ENCODE data around the gene SYCE3. TPM values are rescaled to one million over a fixed set of nuclear protein-coding genes. Genes with fewer than 3 reads are reported as not detected.
"Not testable (repeated sequence)": the region's sequence is repeated elsewhere in the genome, so short reads cannot be mapped to it uniquely, and the experiment has no call there.

SYCE3 gene
- total RNA-seq, 1 donor from 2014 or later = not detected

- intact Hi-C loops (cut with DNase I) = no loop called here
- Histone ChIP-seq H3K9me3 (no peaks in the 10 kb centered on the region), H3K27ac (no peak overlapping the region), H3K36me3 (no peaks in the 10 kb centered on the region), H3K27me3 (peaks cover 13% of the 10 kb centered on the region), H3K4me3 (no peak overlapping the region), H3K4me1 (no peaks in the 10 kb centered on the region)
- DNase-seq (no peak), ATAC-seq (no peak)
- no peak for TF ChIP-seq CTCF (IDR thresholded peaks at IDR 0.05)
These were observed 46.9 kb upstream of the SYCE3 start for GRCh38 chr22:50609599-50609998.

DNA sequence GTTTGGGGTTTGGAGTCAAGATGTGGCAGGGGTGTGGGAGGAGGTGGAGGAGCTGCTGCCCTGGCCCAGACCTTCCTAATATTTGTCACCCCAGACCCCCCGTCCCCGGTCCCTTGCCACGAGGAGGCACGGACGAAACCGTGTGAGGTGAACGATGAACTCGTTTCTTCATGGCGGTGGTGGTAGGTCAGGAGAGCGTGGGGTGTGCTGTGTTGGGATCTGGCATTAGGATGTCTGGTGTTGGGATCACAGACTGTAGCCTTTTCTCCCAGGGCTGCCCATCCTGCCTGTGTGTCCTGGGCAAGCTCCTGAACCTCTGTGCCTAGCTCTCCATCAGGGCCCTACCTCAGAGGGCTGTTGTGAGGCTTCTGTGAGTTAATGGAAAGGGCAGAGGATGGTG, 46.3 kb upstream of the SYCE3 start:
- TF ChIP-seq CTCF (IDR thresholded peaks at IDR 0.05) = no peak
- Histone ChIP-seq H3K27ac (no peak overlapping the region), H3K4me3 (no peak overlapping the region), H3K36me3 (no peaks in the 10 kb centered on the region), H3K27me3 (peaks cover 16% of the 10 kb centered on the region), H3K4me1 (no peaks in the 10 kb centered on the region), H3K9me3 (no peaks in the 10 kb centered on the region)
- intact Hi-C loops (cut with DNase I) = no loop called here
- no peak for DNase-seq
- ATAC-seq = no peak

GRCh38 chr22:50608058-50608840, 45.5 kb upstream of the SYCE3 start:
- intact Hi-C loops (cut with DNase I); H3K4me3 ChIP-seq; H3K4me1 ChIP-seq; DNase-seq; H3K9me3 ChIP-seq; ATAC-seq; H3K27ac ChIP-seq; H3K36me3 ChIP-seq: not testable (repeated sequence)
- peaks cover 24% of the 10 kb centered on the region for H3K27me3 ChIP-seq

DNA sequence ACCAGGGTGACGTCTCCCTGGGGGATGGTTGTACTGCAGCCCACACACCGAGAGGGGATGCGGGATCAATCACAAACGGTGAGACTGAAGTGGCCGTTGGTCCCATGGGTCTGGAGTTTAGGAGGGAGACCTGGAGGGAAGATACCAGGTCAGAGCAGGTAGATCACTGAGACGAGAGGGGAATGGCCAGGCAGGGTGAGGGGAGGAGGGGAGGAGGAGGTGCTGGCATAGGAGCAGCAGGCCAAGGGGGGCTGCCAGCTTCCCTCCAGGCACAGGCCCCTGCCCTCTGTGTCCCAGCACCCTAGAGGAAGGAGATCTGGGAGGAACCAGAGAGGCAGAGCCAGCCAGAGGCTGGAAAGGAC, 44.9 kb upstream of the SYCE3 start:
- ATAC-seq (no peak), DNase-seq (no peak)
- intact Hi-C loops (cut with DNase I) = no loop called here
- Histone ChIP-seq H3K9me3 (no peaks in the 10 kb centered on the region), H3K4me1 (no peaks in the 10 kb centered on the region), H3K27me3 (peaks cover 30% of the 10 kb centered on the region), H3K36me3 (no peaks in the 10 kb centered on the region), H3K4me3 (no peak overlapping the region), H3K27ac (no peak overlapping the region)
- TF ChIP-seq CTCF (IDR thresholded peaks at IDR 0.05) = no peak

GRCh38 chr22:50606946-50607658, 44.4 kb upstream of the SYCE3 start:
- intact Hi-C loops (cut with DNase I) = no loop called here
- Histone ChIP-seq H3K9me3 (no peaks in the 10 kb centered on the region), H3K36me3 (no peaks in the 10 kb centered on the region), H3K4me3 (no peak overlapping the region), H3K27me3 (peaks cover 34% of the 10 kb centered on the region), H3K4me1 (no peaks in the 10 kb centered on the region), H3K27ac (no peak overlapping the region)
- DNase-seq = no peak
- ATAC-seq = no peak
- TF ChIP-seq CTCF (IDR thresholded peaks at IDR 0.05) = no peak

- intact Hi-C loops (cut with DNase I) = no loop called here
These were observed 43.6 kb upstream of the SYCE3 start for GRCh38 chr22:50606165-50606945.

More at GRCh38 chr22:50606165-50606945, 43.6 kb upstream of the SYCE3 start:
- Histone ChIP-seq H3K36me3 (no peaks in the 10 kb centered on the region), H3K9me3 (no peaks in the 10 kb centered on the region), H3K27me3 (peaks cover 39% of the 10 kb centered on the region), H3K4me1 (no peaks in the 10 kb centered on the region), H3K27ac (no peak overlapping the region), H3K4me3 (no peak overlapping the region)
- DNase-seq (no peak), ATAC-seq (no peak)
- no peak for TF ChIP-seq CTCF (IDR thresholded peaks at IDR 0.05)

All from upper lobe of right lung (tissue), 1 donor.